HUES48 (cell line): ENCODE data around the gene USH2A.
A peak's percentile ranks its signal among the peaks of the same experiment; 100 is the strongest.

ENCODE experiments used
- H3K27ac ChIP-seq: one replicate; pipeline ENCODE4 v1.7.0; 2013; ENCODE audit warnings: low read depth, low read length, inconsistent platforms
- H3K27me3 ChIP-seq: 2 replicates; pipeline ENCODE4 v1.6.1; 2013; ENCODE audit warnings: mild to moderate bottlenecking, low read length; ENCODE audit not compliant: control insufficient read depth, insufficient read depth
- H3K36me3 ChIP-seq: 2 replicates; pipeline ENCODE4 v1.6.1; 2013; ENCODE audit warnings: low read length; ENCODE audit not compliant: control insufficient read depth, insufficient read depth
- H3K4me1 ChIP-seq: 2 replicates; pipeline ENCODE4 v1.6.1; 2013; ENCODE audit warnings: mild to moderate bottlenecking, low read length; ENCODE audit not compliant: control insufficient read depth, insufficient read depth
- H3K4me3 ChIP-seq: 2 replicates; pipeline ENCODE4 v1.5.1; 2013; ENCODE audit warnings: mild to moderate bottlenecking, low read depth, low read length
- H3K9ac ChIP-seq: 2 replicates; pipeline ENCODE4 v1.6.1; 2013; ENCODE audit warnings: mild to moderate bottlenecking, low read depth, low read length, moderate library complexity
- H3K9me3 ChIP-seq: 2 replicates; pipeline ENCODE4 v1.6.1; 2013; ENCODE audit warnings: low read length; ENCODE audit not compliant: control insufficient read depth, insufficient read depth

Gene USH2A

DNA sequence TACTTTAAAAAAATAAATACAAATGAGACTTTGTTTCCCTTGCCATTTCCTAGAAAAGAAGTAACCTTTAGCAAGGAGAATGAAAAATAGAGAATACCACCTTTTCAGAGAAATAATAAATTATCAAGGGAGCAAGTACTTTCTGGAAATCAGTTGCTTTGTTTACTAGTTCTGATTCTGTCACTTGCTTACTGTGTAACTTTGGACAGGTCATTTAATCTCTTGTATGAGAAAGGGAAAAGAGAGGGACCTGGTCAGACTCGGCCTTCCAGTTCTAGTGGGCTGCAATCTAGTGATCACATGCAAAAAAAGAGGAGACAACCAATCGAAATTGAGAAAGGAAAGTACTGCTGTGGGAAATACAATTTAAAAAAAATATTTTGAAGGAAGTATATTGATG lies 822.0 kb downstream of the USH2A start:
- Histone ChIP-seq H3K4me3 (no peak overlapping the region), H3K27me3 (no peaks in the 10 kb centered on the region), H3K36me3 (peaks cover 60% of the 10 kb centered on the region), H3K9ac (no peak overlapping the region), H3K9me3 (no peaks in the 10 kb centered on the region), H3K4me1 (peaks cover 21% of the 10 kb centered on the region), H3K27ac (no peak overlapping the region)

DNA sequence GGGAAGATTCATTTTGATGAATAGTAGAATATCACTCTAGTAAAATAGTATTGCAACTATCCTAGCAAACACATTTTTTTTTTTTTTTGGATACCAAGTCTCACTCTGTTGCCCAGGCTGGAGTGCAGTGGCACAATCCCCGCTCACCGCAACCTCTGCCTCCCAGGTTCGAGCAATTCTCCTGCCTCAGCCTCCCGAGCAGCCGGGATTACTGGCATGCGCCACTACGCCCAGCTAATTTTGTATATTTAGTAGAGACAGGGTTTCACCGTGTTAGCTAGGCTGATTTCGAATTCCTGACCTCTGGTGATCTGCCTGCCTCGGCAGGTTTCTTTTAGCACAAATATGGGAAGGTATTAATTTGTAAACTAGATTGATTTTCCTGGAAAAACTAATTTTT lies 822.4 kb downstream of the USH2A start:
- H3K9me3 ChIP-seq: no peaks in the 10 kb centered on the region
- H3K36me3 ChIP-seq: peaks cover 65% of the 10 kb centered on the region
- no peak overlapping the region for H3K9ac ChIP-seq
- H3K4me3 ChIP-seq: no peak overlapping the region
- no peak overlapping the region for H3K27ac ChIP-seq
- H3K27me3 ChIP-seq: no peaks in the 10 kb centered on the region
- peaks cover 18% of the 10 kb centered on the region for H3K4me1 ChIP-seq

DNA sequence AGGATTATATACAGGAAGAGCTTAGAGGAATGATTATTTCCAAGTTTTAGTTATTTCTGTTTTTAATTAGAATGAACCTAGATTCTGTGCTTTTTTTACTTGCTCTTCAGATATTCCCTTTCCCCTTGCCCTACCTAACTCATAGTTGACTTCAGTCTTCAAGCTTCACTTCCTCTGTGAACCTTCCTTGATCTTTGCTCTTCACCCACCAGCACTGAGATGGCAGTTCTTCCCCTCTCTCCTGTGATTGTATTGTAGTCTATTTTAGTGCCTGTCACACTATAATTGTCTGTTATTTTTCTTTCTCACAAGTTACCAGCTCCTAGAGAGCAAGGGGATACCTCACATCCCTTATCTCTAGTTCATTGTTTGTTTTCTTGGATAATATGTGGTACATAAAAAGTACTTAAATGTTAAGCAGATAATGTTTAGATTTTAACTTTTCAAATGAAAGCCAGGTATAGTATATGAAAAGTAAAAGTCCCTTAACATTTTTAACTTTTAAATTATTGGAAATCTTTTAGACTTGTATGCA lies 822.9 kb downstream of the USH2A start:
- peaks cover 18% of the 10 kb centered on the region for H3K4me1 ChIP-seq
- H3K4me3 ChIP-seq: no peak overlapping the region
- H3K9ac ChIP-seq: no peak overlapping the region
- peaks cover 65% of the 10 kb centered on the region for H3K36me3 ChIP-seq
- no peaks in the 10 kb centered on the region for H3K27me3 ChIP-seq
- H3K27ac ChIP-seq: peak overlapping the region; percentile 16
- H3K9me3 ChIP-seq: no peaks in the 10 kb centered on the region

DNA sequence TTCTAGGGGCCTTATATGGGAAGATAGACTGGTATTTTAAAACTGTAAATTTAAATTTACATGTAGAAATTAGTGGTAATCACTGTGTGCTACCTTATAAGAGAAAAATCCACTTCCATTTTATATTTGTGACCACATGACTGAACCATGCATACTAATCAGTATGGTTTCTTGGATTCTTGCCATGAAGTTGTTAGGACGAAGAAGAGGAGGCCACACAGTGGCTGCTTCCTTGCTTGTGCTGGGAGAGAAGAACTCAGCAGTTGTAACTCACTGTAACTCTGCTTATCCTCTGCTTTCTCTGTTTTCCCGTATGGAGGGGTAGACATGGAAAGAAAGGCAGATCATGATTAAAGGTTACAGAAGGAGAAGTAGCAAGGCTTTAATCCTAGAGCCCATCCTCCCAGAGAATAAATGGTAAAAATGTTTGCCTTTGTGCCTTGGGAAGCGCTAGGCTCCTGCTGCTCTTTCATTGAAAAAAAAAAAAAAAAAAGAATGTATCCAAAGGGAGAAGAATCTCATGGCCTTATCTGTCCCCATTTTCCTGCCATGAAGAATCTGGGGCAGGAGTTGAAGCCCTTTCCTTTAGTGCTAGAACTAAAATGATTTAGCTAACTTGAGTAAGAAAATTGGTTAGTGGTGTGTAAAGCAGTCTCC lies 823.7 kb downstream of the USH2A start:
- H3K4me1 ChIP-seq: peaks cover 18% of the 10 kb centered on the region
- no peak overlapping the region for H3K9ac ChIP-seq
- peak overlapping the region; percentile 55 for H3K27ac ChIP-seq
- peaks cover 66% of the 10 kb centered on the region for H3K36me3 ChIP-seq
- no peaks in the 10 kb centered on the region for H3K27me3 ChIP-seq
- no peak overlapping the region for H3K4me3 ChIP-seq
- H3K9me3 ChIP-seq: no peaks in the 10 kb centered on the region

DNA sequence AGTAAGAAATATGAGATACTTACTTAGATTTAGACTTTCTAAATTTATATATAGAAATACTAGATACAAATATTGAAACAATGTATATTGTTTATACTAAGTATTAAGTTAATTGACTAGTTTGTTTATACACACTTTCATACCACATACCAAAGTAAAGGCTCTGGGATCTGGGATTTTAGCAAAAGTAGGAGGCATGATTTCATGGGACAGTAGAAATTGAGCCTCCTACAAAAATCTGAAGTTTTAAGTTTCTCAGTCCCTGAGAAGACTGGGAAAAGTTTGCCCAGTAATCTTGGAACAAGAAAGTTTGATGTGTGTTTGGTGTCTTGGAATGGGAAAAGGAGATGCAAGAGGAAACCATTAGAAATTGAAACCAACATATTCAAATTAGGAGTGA lies 825.3 kb downstream of the USH2A start:
- H3K4me3 ChIP-seq: no peak overlapping the region
- no peaks in the 10 kb centered on the region for H3K27me3 ChIP-seq
- peaks cover 18% of the 10 kb centered on the region for H3K4me1 ChIP-seq
- no peak overlapping the region for H3K9ac ChIP-seq
- peaks cover 56% of the 10 kb centered on the region for H3K36me3 ChIP-seq
- H3K9me3 ChIP-seq: no peaks in the 10 kb centered on the region
- no peak overlapping the region for H3K27ac ChIP-seq

DNA sequence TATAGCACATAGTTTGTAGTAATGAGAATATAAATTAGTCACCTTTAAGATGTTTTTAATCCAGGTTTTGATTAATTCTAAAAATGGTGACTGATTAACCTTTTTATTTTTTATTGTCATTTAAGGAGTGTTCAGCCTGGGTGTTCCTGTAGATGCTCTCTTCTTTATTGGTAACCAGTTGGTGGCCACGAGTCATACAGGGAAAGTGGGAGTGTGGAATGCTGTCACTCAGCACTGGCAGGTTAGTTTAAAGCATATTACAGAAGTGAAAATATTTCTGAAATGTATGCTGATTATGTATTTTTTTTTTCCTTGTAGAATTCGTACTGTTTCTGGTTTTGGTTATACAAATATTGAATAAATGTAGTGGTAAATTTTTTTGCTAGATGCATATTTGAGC lies 828.0 kb downstream of the USH2A start:
- Histone ChIP-seq H3K4me3 (no peak overlapping the region), H3K4me1 (peaks cover 13% of the 10 kb centered on the region), H3K27me3 (no peaks in the 10 kb centered on the region), H3K36me3 (peaks cover 47% of the 10 kb centered on the region), H3K9ac (no peak overlapping the region), H3K27ac (no peak overlapping the region), H3K9me3 (no peaks in the 10 kb centered on the region)

DNA sequence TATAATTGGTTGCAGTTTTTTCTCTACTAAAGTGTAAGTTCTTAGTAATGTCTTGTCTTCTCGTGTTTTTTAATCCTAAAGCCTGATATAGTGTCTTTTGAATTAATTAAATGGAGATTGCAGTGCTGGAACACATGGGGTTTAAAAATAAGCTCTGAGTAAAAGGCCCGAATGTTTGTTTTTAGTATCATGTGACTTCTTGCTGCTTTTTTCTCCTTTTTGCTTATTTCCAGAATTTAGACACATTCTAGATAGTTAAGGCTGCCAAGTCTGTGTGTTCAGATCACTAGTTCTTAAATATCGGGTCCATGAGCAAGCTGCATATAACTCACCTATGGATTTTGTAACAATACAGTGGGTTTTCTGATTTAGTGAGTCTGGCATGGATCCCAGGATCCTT lies 828.6 kb downstream of the USH2A start:
- Histone ChIP-seq H3K4me1 (peaks cover 7% of the 10 kb centered on the region; the same call in 1 of the 2 replicates), H3K27ac (no peak overlapping the region), H3K27me3 (no peaks in the 10 kb centered on the region), H3K4me3 (no peak overlapping the region), H3K9me3 (no peaks in the 10 kb centered on the region), H3K9ac (no peak overlapping the region), H3K36me3 (peaks cover 53% of the 10 kb centered on the region)

DNA sequence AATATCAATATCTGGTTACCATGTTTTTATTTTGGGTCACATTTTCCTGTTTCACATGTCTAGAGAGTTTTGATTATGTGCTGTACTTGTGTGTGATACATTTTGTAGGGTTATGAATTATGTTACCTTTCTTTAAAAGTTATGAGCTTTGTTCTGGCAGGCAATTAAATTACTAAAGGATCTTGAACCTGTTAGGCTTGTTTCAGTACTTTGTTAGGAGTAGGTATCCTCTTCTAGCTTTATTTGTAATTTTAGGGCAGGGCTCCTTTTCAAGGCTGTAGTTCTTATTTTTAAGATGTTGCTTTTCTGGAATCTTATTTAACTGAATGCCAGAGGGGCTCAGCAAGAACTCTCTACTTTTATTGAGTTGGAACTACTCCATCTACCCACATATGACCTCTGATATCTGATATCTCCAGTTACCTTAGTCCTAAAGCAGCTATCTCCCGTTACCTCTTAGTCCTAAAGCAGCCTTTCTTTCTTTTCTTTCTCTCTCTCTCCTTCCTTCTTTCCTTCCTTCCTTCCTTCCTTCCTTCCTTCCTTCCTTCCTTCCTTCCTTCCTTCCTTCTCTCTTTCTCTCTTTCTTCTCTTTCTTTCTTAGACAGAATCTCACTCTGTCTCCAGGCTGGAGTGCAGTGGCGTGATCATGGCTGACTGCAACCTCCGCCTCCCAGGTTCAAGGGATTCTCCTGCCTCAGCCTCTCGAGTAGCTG lies 832.3 kb downstream of the USH2A start:
- Histone ChIP-seq H3K36me3 (peaks cover 57% of the 10 kb centered on the region), H3K4me3 (no peak overlapping the region), H3K9ac (no peak overlapping the region), H3K27ac (no peak overlapping the region), H3K27me3 (no peaks in the 10 kb centered on the region), H3K9me3 (no peaks in the 10 kb centered on the region), H3K4me1 (no peaks in the 10 kb centered on the region)

DNA sequence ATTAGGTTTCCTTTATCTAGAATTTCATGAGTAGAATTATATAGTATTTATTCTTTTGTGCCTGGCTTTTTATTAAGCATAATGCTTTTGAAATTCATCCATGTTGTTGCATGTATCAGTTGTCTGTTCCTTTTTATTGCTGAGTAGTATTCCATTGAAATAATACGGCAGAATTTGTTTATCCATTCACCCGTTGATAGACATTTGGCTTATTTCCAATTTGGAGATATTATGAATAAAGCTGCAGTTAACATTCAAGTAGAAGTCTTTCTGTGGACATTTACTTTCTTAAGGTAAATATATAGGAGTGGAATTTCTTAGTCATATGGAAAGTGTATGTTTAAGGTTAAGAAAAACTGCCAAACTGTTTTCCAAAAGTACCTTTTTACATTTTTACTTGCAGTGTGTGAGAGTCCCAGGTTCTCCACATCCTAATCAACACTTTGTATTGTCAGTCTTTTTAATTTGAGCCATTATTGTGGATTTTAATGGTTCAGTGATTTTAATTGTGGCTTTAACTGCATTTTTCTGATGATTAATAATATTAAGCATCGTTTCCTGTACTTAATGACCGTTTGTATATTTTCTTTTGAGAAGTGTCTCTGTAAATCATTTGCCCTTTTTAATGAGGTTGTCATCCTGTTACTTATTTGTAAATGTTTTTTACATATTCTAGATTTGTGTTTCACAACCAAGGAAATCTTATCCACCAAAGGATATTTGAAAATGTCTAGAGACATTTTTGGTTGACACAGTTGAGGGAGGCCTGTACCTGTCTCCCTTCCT lies 833.4 kb downstream of the USH2A start:
- Histone ChIP-seq H3K27ac (no peak overlapping the region), H3K36me3 (peaks cover 53% of the 10 kb centered on the region)

DNA sequence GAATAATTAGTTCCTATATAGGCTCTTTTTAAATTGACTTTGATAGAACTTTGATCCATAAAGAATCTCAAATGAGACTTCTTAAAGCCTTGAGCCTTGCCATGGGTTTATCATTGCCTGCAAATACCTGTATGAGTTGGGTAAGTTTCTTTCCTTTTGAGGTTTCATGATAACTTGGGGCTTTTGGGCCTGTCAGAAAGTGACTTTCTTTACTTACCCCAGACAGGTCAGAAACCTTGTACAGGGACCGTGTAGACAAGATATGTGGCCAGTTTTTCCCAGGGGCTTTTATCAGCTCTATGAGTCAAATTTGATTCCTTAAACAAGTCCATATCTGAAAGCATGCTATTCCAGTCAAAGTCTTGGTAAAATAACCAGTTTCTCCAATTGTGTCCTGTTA lies 838.9 kb downstream of the USH2A start:
- H3K9me3 ChIP-seq: peaks cover 2% of the 10 kb centered on the region; the same call in 1 of the 2 replicates
- no peak overlapping the region for H3K4me3 ChIP-seq
- no peaks in the 10 kb centered on the region for H3K27me3 ChIP-seq
- no peak overlapping the region for H3K27ac ChIP-seq
- H3K9ac ChIP-seq: no peak overlapping the region
- H3K4me1 ChIP-seq: peaks cover 12% of the 10 kb centered on the region; the same call in 1 of the 2 replicates
- H3K36me3 ChIP-seq: peaks cover 73% of the 10 kb centered on the region

More for the DNA sequence above, 833.4 kb downstream of the USH2A start:
- Histone ChIP-seq H3K9ac (no peak overlapping the region), H3K27me3 (no peaks in the 10 kb centered on the region), H3K9me3 (no peaks in the 10 kb centered on the region), H3K4me3 (no peak overlapping the region), H3K4me1 (no peaks in the 10 kb centered on the region)
